T1000 (cell line): ENCODE measurements around the gene ZNF354B.
"Not testable (repeated sequence)": the region's sequence is repeated elsewhere in the genome, so short reads cannot be mapped to it uniquely, and the experiment has no call there.

ENCODE experiments used
- DNase-seq: peaks from one replicate; lab custom pipeline; 2025; ENCODE audit warnings: mixed read lengths; lab: John Stamatoyannopoulos, UW

The ZNF354B gene

DNA sequence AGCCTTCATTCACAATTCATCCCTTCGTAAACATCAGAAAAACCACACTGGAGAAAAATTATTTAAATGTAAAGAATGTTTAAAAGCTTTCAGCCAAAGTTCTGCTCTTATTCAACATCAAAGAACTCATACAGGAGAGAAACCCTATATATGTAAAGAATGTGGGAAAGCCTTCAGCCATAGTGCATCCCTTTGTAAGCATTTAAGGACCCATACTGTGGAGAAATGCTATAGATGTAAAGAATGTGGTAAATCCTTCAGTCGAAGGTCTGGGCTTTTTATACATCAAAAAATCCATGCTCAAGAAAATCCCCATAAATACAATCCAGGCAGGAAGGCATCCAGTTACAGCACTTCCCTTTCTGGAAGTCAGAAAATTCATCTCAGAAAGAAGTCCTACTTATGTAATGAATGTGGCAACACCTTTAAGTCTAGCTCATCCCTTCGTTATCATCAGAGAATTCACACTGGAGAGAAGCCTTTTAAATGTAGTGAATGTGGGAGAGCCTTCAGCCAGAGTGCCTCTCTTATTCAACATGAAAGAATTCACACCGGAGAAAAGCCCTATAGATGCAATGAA lies 23.5 kb downstream of the ZNF354B start:
- not testable (repeated sequence) for DNase-seq

DNA sequence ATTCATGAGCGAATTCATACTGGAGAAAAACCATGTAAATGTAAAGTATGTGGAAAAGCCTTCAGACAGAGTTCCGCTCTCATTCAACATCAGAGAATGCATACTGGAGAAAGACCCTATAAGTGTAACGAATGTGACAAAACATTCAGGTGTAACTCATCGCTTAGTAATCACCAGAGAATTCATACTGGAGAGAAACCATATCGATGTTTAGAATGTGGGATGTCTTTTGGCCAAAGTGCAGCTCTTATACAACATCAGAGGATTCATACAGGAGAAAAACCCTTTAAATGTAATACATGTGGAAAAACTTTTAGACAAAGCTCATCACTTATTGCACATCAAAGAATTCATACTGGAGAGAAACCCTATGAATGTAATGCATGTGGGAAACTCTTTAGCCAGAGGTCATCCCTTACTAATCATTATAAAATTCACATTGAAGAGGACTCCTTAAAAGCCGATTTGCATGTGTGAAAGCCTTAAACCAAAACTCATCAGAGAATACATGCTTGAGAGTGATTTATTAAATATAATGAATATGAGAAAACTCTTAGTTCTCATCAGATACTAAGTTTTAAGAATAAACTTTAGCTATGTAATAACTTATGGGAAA lies 24.2 kb downstream of the ZNF354B start:
- no peak for DNase-seq

DNA sequence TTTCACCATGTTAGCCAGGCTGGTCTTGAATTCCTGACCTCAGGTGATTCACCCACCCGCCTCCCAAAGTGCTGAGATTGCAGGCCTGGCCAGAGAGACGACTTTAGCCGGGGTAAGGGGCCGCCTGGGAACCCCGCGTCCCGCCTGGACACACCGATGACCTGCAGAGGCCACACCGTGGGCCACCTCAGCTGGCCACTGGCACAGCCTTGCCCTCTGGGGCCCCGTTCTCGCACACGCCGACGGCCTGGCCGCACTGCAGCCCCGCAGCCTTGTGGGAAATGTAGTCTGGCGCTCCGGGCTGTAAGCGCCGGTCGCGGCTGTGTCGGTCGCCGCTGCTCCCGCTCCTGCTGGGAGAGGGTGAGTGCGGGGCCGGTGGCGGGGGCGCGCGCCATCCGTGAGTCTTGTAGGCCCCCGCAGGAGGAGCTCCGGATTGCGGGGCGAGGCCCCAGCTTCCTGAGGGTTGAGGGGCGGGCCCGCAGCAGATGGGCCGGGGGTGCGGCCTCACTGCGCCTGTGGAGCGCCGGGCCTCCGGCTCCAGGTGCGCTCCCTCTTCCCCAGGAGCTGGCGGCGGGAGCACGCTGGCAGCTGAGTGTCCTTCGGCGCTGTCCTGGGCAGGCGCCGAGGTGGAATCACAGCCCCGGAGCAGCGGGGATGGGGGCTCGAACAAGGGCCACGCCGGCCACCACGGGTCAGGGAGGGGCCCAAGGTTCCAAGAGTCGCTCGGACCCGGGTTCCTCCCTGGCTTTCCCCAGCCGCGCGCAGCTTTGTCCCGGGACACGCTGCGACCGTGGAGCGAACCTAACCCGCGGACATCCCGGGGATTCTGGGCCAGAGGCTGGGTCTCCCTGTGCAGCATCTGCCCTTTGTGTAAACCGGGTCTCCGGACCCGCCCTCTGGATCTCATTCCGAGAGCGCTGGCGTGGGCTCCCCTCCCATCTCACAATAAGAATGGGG lies 36.1 kb downstream of the ZNF354B start, which contains the start of gene ZFP2:
ZFP2 (plus strand) TSS at position 299 of the 957 bp plus-strand sequence. CDS start 35,401 bp downstream, outside the sequence.
- no peak for DNase-seq

DNA sequence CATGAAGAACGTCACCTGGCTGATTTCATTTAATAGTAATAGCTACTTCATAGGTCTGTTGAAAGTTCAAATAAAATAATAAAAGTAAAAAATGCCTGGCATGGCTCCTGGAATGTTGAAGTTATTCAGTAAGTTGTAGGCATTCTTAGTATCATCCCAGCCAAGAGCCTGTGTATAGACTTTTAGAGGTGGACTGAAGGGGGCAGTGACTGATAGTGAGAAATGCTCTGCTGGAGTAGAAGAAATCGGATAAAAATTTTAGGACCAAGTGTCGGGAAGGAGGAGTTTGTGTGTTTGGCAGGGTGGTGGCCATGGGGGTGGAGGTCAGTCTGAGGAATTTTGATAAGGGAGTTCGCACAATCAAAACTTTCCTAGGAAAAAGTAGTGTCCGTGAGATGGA lies 39.5 kb downstream of the ZNF354B start:
- DNase-seq, result no peak

DNA sequence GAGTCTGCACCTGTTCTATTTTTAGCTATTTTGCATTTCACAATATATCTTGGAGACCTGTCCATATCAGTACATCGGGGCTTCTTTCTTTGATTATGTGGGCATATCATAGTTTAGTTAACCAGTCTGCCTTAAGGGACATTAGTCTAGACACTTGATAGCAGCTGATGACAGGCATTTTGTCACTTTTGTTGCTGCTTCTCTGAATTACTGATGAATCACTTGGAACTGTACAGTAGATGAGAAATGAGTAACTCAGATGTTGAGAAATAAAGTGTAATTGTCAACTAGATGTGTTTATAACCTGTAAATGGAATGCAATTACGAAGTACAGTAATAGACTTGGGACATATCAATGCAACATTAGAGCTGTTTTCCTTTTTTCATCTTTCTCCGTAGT lies 43.1 kb downstream of the ZNF354B start:
- DNase-seq, result no peak

DNA sequence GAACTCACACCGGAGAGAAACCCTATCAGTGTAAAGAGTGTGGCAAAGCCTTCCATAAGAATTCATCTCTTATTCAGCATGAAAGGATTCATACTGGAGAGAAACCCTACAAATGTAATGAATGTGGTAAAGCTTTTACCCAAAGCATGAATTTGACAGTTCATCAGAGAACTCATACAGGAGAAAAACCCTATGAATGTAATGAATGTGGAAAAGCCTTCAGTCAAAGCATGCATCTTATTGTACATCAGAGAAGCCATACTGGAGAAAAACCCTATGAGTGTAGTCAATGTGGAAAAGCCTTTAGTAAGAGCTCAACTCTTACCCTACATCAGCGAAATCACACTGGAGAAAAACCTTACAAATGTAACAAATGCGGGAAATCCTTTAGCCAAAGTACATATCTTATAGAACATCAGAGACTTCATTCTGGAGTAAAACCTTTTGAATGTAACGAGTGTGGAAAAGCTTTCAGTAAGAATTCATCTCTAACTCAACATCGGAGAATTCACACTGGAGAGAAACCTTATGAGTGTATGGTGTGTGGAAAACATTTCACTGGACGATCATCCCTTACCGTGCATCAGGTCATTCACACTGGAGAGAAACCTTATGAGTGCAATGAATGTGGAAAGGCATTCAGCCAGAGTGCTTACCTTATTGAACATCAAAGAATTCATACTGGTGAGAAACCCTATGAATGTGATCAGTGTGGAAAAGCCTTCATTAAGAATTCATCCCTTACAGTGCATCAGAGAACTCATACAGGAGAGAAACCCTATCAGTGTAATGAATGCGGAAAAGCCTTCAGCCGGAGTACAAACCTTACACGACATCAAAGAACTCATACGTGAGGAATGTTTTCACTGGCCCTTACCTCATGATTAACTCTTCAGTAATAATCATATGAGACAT lies 72.3 kb downstream of the ZNF354B start:
- DNase-seq, result no peak
